GM18951 (cell line): ENCODE measurements around the gene FUBP1.

Experiments
- POLR2A ChIP-seq: IDR thresholded peaks from 4 replicates; pipeline ENCODE4 v1.6.1; 2011; ENCODE audit warnings: mild to moderate bottlenecking; ENCODE audit not compliant: insufficient read length, insufficient read depth; ENCODE audit errors: extremely low read depth
- in situ Hi-C: fragments of 300-500 bp; cut with MboI; formaldehyde crosslinking; loops from one replicate; pipeline ENCODE4 v1.12.0; 2022; ENCODE audit warnings: low sequenced_read_pairs, mixed read lengths, inconsistent platforms; ENCODE audit not compliant: unreplicated experiment

The FUBP1 gene

GRCh38 chr1:77948841-77949424, 29.9 kb downstream of the FUBP1 start:
- TF ChIP-seq POLR2A, result no peak
- in situ Hi-C loops, result no loop called here

DNA sequence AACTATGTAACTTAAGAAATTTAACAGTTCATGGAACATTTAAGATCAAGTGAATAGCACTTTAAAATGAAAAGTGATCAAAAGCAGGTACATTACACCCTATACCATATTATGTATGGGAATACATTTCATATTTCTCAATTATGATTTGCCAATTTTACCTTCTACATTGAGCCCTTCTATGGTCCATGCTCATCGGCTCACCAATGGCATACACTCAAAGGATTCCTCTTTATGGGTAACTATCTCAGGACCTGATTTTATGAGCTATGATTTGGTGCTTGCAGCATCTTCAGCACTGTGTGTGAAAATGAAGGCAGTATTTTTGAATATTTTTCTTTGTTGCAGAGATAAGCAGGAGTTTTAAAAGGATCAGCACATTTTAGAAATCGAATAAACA, 33.5 kb downstream of the FUBP1 start:
- in situ Hi-C loops, result no loop called here
- no peak for TF ChIP-seq POLR2A

DNA sequence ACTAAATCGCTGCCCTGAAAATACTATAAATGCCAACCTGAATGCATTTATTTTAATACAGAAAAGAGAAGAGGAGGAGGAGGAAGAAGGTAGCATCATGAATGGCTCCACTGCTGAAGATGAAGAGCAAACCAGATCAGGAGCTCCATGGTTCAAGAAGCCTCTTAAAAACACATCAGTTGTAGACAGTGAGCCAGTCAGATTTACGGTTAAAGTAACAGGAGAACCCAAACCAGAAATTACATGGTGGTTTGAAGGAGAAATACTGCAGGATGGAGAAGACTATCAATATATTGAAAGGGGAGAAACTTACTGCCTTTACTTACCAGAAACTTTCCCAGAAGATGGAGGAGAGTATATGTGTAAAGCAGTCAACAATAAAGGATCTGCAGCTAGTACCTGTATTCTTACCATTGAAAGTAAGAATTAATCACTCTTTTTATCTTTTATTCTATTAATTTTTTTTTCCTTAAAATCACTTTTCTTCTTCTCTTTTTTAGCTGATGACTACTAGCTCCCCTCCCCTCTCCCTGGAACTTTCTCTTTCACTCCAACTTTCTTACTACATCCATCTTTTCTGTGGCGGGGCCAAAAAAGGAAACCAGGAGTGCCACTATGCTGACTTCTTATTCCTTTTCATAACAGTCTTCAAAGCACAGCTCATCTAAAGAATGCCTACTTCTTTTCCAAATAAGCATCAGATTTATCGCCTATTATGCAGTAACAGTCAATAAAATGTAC, 36.3 kb downstream of the FUBP1 start:
- TF ChIP-seq POLR2A, result no peak
- in situ Hi-C loops, result no loop called here

DNA sequence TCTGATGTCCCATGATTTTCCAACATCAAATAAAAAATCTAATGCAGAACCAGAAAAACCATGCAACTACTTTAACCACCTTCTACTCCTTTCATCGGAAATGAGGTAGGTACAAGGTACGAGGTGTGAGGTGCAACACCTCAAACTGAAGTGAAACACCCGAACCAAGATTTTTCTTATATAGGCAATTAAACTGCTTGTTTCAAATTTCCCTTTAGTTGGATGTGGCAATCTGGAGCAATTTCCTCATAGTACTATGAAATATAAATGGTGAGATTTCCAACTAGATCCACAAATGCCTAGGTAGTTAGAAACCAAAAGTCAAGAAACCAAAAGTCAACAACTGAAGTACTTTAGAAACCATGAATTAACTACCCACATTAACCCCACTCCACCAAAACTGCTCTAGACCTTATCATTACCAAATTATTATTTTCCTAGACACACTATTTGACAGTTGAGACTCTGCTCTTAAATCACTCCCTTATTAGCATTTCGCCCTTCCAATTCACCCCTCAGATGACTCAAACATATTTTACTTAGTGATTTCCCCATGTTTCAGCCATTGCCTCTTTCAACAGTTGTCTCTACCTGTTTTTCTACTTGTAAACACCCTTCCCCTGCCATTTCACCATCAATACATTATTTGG, 37.8 kb downstream of the FUBP1 start:
- in situ Hi-C loops, result no loop called here
- TF ChIP-seq POLR2A, result no peak

DNA sequence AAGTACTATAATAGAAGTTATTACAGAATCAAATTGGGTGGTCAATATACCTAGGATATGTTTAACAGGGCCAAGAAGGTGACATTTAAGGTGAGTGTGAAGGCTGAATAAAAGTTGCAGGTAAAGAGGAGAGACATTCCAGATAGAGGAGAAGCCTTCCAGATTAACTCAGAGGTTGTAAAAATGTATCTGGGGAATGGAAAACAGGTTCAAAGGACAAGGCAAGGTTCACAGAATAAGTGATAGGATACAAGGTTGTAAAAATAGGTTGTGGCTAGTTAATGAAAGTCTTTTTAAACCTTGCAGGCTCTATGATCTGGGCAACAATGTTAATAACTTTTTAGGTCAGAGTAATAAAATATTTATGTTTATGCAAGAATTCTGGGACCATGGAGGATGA, 40.2 kb downstream of the FUBP1 start:
- TF ChIP-seq POLR2A, result no peak
- in situ Hi-C loops, result no loop called here

DNA sequence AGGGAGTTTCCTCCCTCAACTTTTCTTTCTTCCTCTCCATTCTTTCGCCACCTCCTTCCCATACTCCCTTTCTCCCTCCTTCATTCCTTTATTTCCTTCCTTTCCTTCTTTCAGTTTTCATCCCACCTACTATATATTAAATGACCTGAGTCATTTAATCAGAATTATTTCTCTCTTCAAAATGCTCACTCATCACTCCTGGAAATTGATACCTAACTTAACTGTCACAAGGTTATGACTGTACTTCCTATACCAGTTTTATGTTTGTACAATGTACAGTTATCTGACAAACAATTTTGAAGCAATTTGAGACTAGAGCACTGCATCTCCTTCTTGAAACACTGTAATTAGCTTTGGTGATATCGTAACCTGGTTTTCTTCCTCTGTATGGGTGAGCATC, 49.1 kb downstream of the FUBP1 start:
- in situ Hi-C loops, result no loop called here
- no peak for TF ChIP-seq POLR2A

DNA sequence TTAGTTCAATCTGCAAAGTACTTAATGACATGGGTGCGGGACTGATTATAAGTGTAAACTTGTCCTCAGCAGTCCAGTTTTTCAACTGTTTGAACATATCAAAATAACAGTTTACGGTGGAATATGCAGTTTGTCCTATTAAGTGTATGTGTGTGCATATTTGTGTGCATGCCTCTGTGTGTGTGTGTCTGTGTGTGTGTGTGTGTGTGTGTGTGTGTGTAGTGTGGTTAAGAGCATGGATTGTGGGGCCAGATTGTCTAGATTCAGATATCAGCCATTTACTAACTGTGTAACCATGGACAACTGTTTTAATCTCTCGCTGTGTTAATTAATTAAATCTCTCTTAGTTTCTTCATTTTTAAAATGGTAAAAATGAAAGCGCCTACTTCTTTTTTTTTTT, 51.5 kb downstream of the FUBP1 start:
- in situ Hi-C loops, result no loop called here
- no peak for TF ChIP-seq POLR2A

DNA sequence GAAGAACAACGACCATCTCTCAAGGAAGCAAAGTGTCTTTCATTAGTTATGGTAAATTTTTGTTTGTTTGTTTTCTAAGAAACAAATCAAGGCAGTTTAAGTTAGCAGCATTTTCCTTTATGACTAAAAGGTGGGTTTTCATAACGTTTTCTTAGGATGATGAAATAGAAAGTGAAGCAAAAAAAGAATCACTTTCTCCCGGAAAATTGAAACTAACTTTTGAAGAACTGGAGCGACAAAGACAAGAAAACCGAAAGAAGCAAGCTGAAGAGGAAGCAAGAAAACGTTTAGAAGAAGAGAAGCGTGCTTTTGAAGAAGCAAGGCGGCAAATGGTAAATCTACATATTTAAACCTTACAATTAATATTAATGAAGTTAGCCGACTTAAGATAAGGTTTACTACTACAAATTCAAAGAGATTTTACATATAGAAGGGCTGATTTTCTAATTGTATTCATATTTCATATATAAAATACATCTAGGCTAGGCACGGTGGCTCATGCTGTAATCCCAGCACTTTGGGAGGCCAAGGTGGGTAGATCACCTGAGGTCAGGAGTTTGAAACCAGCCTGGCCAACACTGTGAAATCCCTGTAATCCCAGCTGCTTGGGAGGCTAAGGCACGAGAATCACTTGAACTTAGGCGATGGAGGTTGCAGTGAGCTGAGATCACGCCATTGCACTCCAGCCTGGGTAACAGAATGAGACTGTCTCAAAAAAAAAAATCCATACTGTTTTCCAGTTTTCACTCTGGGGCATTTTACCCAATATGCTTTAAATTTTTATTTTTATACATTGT, 52.1 kb downstream of the FUBP1 start:
- no peak for TF ChIP-seq POLR2A
- in situ Hi-C loops, result no loop called here

GRCh38 chr1:77925956-77926355, 52.9 kb downstream of the FUBP1 start:
- TF ChIP-seq POLR2A, result no peak
- in situ Hi-C loops, result no loop called here

- no peak for TF ChIP-seq POLR2A
- in situ Hi-C loops, result no loop called here
These were observed 53.4 kb downstream of the FUBP1 start for GRCh38 chr1:77925518-77925917.

DNA sequence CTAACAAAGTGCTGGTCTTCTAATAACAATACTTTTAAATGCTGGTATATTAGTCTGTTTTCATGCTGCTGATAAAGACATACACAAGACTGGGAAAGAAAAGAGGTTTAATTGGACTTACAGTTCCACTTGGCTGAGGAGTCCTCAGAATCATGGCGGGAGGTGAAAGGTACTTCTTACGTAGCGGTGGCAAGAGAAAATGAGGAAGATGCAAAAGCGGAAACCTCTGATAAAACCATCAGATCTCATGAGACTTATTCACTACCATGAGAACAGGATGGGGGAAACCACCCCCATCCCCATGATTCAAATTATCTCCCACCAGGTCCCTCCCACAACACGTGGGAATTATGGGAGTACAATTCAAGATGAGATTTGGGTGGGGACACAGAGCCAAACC, 60.0 kb downstream of the FUBP1 start:
- in situ Hi-C loops, result loop anchor here (25.0 kb wide), 1 partner anchor 193 kb away; no protein-coding TSS in a partner anchor

DNA sequence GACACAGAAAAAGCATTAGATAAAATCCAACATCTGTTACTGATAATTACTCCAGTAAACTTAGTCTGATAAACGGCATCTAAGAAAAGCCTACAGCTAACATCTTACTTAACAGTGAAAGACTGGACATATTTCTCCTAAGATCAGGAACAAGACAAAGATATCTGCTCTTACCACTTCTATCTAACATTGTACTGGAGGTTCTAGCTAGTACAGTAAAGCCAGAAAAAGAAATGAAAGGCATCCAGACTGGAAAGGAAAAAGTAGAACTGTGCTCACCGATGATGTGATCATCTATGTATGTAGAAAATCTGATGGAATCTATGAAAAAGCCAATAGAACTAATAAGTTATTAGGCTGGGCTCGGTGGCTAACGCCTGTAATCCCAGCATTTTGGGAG, 68.8 kb downstream of the FUBP1 start:
- in situ Hi-C loops, result loop anchor here (25.0 kb wide), 1 partner anchor 202 kb away; no protein-coding TSS in a partner anchor
- TF ChIP-seq POLR2A, result no peak

- TF ChIP-seq POLR2A, result no peak
- in situ Hi-C loops, result loop anchor here (25.0 kb wide), 1 partner anchor 206 kb away; no protein-coding TSS in a partner anchor
These were observed 72.2 kb downstream of the FUBP1 start for GRCh38 chr1:77906624-77907023.
